HCT116 (cell line): Measurements from ENCODE around the gene EYA2. TPM values are rescaled to one million over a fixed set of nuclear protein-coding genes. Genes with fewer than 3 reads are reported as not detected.

Experiments used
- ATAC-seq: fragments of 200-7000 bp; cut with Tn5 transposase; 2 replicates; pipeline ENCODE4 v1.9.1; 2020; ENCODE audit warnings: mild to moderate bottlenecking, moderate library complexity
- BruUV-seq: library from RNA; stranded (reverse); fragments of 400-500 nt; replicated peaks from 2 replicates; lab custom pipeline; 2021; lab: Mats Ljungman, UMichigan
- CTCF ChIA-PET: fragments of 300-600 bp; sonication (Branson Sonifier 250); formaldehyde crosslinking; loops from one replicate; lab custom pipeline; 2021; ENCODE audit warnings: antibody characterized with exemption; lab: Charles Lee
- POLR2A ChIA-PET: fragments of 300-600, 350-600 bp; sonication (Branson Sonifier 250); formaldehyde crosslinking; loops from one replicate; lab custom pipeline; 2021; ENCODE audit warnings: antibody characterized with exemption; lab: Charles Lee
- RAD21 ChIA-PET, 2 experiments: fragments of 300-600 bp; sonication (Branson Sonifier 250); formaldehyde crosslinking; loops; one replicate each; lab custom pipeline; 2023; ENCODE audit warnings: low total read pairs in 2 of 2; ENCODE audit not compliant: uncharacterized antibody in 2 of 2, unreplicated experiment in 2 of 2, low non-redundant PET in 1 of 2; lab: Charles Lee
- DNase-seq: peaks from one replicate; pipeline ENCODE4 v3.0.0-alpha.2; 2010; ENCODE audit warnings: low read depth, low spot score
- H2AFZ ChIP-seq: fragments of 200-600 bp; shearing (Covaris generic), sonication (generic); 2 replicates; pipeline ENCODE4 v1.6.1; 2017; ENCODE audit warnings: low read depth, mixed run types, mixed read lengths, antibody characterized with exemption, low read length; ENCODE audit not compliant: poor library complexity, severe bottlenecking
- H3K27ac ChIP-seq: 2 replicates; pipeline ENCODE4 v1.5.1; 2012; ENCODE audit warnings: low read depth, low read length
- H3K27me3 ChIP-seq: fragments of 200-600 bp; sonication (generic); 2 replicates; pipeline ENCODE4 v1.6.1; 2016; ENCODE audit warnings: mixed run types, low read length, mixed read lengths; ENCODE audit not compliant: insufficient read depth
- H3K36me3 ChIP-seq, 2 experiments: fragments of 200-500 bp in 1 of 2; fragments of 200-600 bp in 1 of 2; sonication (Bioruptor generic) in 1 of 2; sonication (generic) in 1 of 2; 2 replicates each; pipeline versions ENCODE4 v1.5.1 to v1.6.1; 2014 to 2016; ENCODE audit warnings: low read length in 2 of 2, inconsistent platforms in 1 of 2, mixed read lengths in 1 of 2, mixed run types in 1 of 2; ENCODE audit not compliant: insufficient read depth in 2 of 2, control insufficient read depth in 1 of 2
- H3K4me1 ChIP-seq, 2 experiments: fragments of 200-600 bp in 1 of 2; sonication (generic) in 1 of 2; 2 replicates each; pipeline versions ENCODE4 v1.5.1 to v1.6.1; 2012 to 2017; ENCODE audit warnings: low read length in 2 of 2, inconsistent platforms in 1 of 2, mild to moderate bottlenecking in 1 of 2, mixed read lengths in 1 of 2, mixed run types in 1 of 2, moderate library complexity in 1 of 2; ENCODE audit not compliant: insufficient read depth in 2 of 2, control insufficient read depth in 1 of 2
- H3K4me2 ChIP-seq: fragments of 200-600 bp; sonication (generic); 2 replicates; pipeline ENCODE4 v1.6.1; 2017; ENCODE audit warnings: mixed run types, low read length, mixed read lengths
- H3K4me3 ChIP-seq, 2 experiments: fragments of 200-600 bp in 1 of 2; sonication (generic) in 1 of 2; replicated peaks in 1 of 2; 2 replicates each; pipeline ENCODE4 v1.5.1; 2011 to 2016; ENCODE audit warnings: low read length in 2 of 2, control low read depth in 1 of 2, low read depth in 1 of 2, mild to moderate bottlenecking in 1 of 2, mixed read lengths in 1 of 2, mixed run types in 1 of 2
- H3K79me2 ChIP-seq: fragments of 200-600 bp; sonication (generic); 2 replicates; pipeline ENCODE4 v1.6.1; 2017; ENCODE audit warnings: mild to moderate bottlenecking, mixed run types, low read length, moderate library complexity, mixed read lengths; ENCODE audit not compliant: insufficient read depth
- H3K9ac ChIP-seq: fragments of 200-600 bp; sonication (generic); 2 replicates; pipeline ENCODE4 v1.6.1; 2016; ENCODE audit warnings: low read length, mixed read lengths
- H3K9me2 ChIP-seq: fragments of 200-600 bp; sonication (generic), shearing (Covaris generic); 2 replicates; pipeline ENCODE4 v1.6.1; 2017; ENCODE audit warnings: mixed run types, mild to moderate bottlenecking, moderate library complexity; ENCODE audit not compliant: insufficient read depth
- H3K9me3 ChIP-seq, 2 experiments: fragments of 200-500 bp in 1 of 2; fragments of 200-600 bp in 1 of 2; sonication (Bioruptor generic) in 1 of 2; sonication (generic) in 1 of 2; 2 replicates each; pipeline ENCODE4 v1.6.1; 2014 to 2017; ENCODE audit warnings: low read length in 2 of 2, mixed read lengths in 2 of 2, inconsistent platforms in 1 of 2, low read depth in 1 of 2, mild to moderate bottlenecking in 1 of 2, mixed run types in 1 of 2, moderate library complexity in 1 of 2; ENCODE audit not compliant: control insufficient read depth in 1 of 2, insufficient read depth in 1 of 2
- H4K20me1 ChIP-seq: fragments of 200-600 bp; sonication (generic), shearing (Covaris generic); 2 replicates; pipeline ENCODE4 v1.6.1; 2017; ENCODE audit warnings: mixed run types, mild to moderate bottlenecking, moderate library complexity; ENCODE audit not compliant: insufficient read depth
- EZH2 ChIP-seq: fragments of 200-600 bp; sonication (generic); IDR thresholded peaks from 2 replicates; pipeline ENCODE4 v1.6.1; 2017; ENCODE audit warnings: antibody characterized with exemption, mixed run types
- FOSL1 ChIP-seq: IDR thresholded peaks from 2 replicates; pipeline ENCODE4 v1.6.1; 2012; ENCODE audit warnings: low read depth
- JUND ChIP-seq: IDR thresholded peaks from 2 replicates; pipeline ENCODE4 v1.6.1; 2012
- POLR2A ChIP-seq: IDR thresholded peaks from 2 replicates; pipeline ENCODE4 v1.7.0; 2011; ENCODE audit warnings: borderline replicate concordance; ENCODE audit not compliant: insufficient read depth, insufficient read length; ENCODE audit errors: extremely low read depth
- RAD21 ChIP-seq: IDR thresholded peaks from 2 replicates; pipeline ENCODE4 v1.6.1; 2012; ENCODE audit warnings: low read depth, mild to moderate bottlenecking
- SIN3A ChIP-seq: IDR thresholded peaks from 2 replicates; pipeline ENCODE4 v1.6.1; 2012; ENCODE audit warnings: low read depth
- intact Hi-C: fragments of 100-400 bp; cut with micrococcal nuclease; formaldehyde crosslinking; loops from 2 replicates; pipeline ENCODE4 v1.10.0; 2022
- total RNA-seq: library from RNA; stranded (reverse); gene quantifications from one replicate; pipeline ENCODE4 v1.2.1, GENCODE V29; 2021; ENCODE audit not compliant: unreplicated experiment
- TF ChIP-seq, protein P1 (sequence below): IDR thresholded peaks from 2 replicates; pipeline ENCODE4 v1.6.1; 2011; ENCODE audit warnings: mild to moderate bottlenecking, low read length, moderate library complexity; ENCODE audit not compliant: insufficient replicate concordance; ENCODE audit errors: extremely low read depth
- TF ChIP-seq, protein P2 (sequence below): IDR thresholded peaks from 2 replicates; pipeline ENCODE4 v1.6.1; 2012

EYA2 gene
- total RNA-seq, 1 experiment from 2014 or later, result not detected

DNA sequence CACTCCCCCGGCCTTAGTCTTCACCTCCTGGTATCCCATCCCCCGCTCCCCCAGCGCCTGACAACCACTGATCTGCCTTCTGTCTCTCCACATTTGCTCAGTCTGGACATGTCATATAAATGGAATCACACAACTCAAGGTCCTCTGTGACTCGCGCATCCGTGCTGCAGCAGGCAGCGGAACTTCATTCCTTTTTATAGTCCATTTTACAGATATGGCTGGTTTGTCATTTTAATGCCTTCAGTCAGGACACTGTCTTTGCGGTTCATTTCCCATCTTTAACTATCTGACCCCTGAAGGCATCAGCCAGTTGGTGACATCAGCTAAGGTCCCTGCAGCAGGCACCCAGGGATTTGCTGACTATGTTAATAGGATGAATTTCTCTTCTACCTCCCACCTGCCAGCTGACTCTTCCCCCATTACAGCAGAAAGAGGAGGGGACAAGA, 336.2 kb downstream of the EYA2 start:
- intact Hi-C loops, result no loop called here
- no peaks in the 10 kb centered on the region for H3K9me2 ChIP-seq
- H2AFZ ChIP-seq, result no peak overlapping the region
- no peaks in the 10 kb centered on the region for H3K79me2 ChIP-seq
- POLR2A ChIA-PET, result no interaction called here
- no peak overlapping the region for H3K4me2 ChIP-seq
- H3K9ac ChIP-seq, result no peak overlapping the region
- no TSS peak for BruUV-seq
- TF ChIP-seq FOSL1 (no peak), EZH2 (no peak), SIN3A (no peak), JUND (no peak), POLR2A (no peak), RAD21 (no peak)
- TF ChIP-seq, protein P1, sequence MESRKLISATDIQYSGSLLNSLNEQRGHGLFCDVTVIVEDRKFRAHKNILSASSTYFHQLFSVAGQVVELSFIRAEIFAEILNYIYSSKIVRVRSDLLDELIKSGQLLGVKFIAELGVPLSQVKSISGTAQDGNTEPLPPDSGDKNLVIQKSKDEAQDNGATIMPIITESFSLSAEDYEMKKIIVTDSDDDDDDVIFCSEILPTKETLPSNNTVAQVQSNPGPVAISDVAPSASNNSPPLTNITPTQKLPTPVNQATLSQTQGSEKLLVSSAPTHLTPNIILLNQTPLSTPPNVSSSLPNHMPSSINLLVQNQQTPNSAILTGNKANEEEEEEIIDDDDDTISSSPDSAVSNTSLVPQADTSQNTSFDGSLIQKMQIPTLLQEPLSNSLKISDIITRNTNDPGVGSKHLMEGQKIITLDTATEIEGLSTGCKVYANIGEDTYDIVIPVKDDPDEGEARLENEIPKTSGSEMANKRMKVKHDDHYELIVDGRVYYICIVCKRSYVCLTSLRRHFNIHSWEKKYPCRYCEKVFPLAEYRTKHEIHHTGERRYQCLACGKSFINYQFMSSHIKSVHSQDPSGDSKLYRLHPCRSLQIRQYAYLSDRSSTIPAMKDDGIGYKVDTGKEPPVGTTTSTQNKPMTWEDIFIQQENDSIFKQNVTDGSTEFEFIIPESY, result no peak
- TF ChIP-seq, protein P2, sequence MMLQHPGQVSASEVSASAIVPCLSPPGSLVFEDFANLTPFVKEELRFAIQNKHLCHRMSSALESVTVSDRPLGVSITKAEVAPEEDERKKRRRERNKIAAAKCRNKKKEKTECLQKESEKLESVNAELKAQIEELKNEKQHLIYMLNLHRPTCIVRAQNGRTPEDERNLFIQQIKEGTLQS, result no peak
- no peaks in the 10 kb centered on the region; the same call in 1 of the 2 replicates for H4K20me1 ChIP-seq
- DNase-seq, result no peak
- no peak overlapping the region for H3K27ac ChIP-seq
- H3K9me3 ChIP-seq, result no peaks in the 10 kb centered on the region
- no peak overlapping the region for H3K4me3 ChIP-seq
- no peaks in the 10 kb centered on the region for H3K4me1 ChIP-seq
- CTCF ChIA-PET, result no interaction called here
- RAD21 ChIA-PET, result no interaction called here
- H3K36me3 ChIP-seq, result peaks cover 37 to 48% of the 10 kb centered on the region in 2 experiments
- ATAC-seq, result no peak
- H3K27me3 ChIP-seq, result no peaks in the 10 kb centered on the region
